Fibroblast of lung (primary cell): ENCODE measurements around the gene INO80C. TPM values are rescaled to one million over a fixed set of nuclear protein-coding genes. Genes with fewer than 3 reads are reported as not detected.

Experiments used
- DNase-seq, 2 donors: peaks; one replicate each; pipeline versions ENCODE4 v3.0.0 to v3.0.0-alpha.2; 2010; ENCODE audit warnings: low read depth in 2 of 2
- H2AFZ ChIP-seq: 2 replicates; pipeline ENCODE4 v1.5.1; 2012; ENCODE audit warnings: low read length, control low read depth, inconsistent platforms
- H3K27ac ChIP-seq: 2 replicates; pipeline ENCODE4 v1.5.1; 2011; ENCODE audit warnings: low read length, control low read depth; ENCODE audit not compliant: insufficient read depth
- H3K27me3 ChIP-seq: 2 replicates; pipeline ENCODE4 v1.5.1; 2011; ENCODE audit warnings: mild to moderate bottlenecking, low read length; ENCODE audit not compliant: control insufficient read depth, insufficient read depth
- H3K36me3 ChIP-seq: 2 replicates; pipeline ENCODE4 v1.5.1; 2011; ENCODE audit warnings: low read length; ENCODE audit not compliant: control insufficient read depth, insufficient read depth
- H3K4me1 ChIP-seq: 2 replicates; pipeline ENCODE4 v1.5.1; 2011; ENCODE audit warnings: low read length; ENCODE audit not compliant: control insufficient read depth, insufficient read depth; ENCODE audit errors: extremely low read depth
- H3K4me2 ChIP-seq: 2 replicates; pipeline ENCODE4 v1.5.1; 2011; ENCODE audit warnings: low read length, control low read depth; ENCODE audit not compliant: insufficient read depth; ENCODE audit errors: extremely low read depth
- H3K4me3 ChIP-seq, 4 experiments: fragments of 200-600 bp in 1 of 4; sonication (generic) in 1 of 4; replicated peaks in 1 of 4; 2 replicates each; pipeline ENCODE4 v1.5.1; 2011 to 2016; ENCODE audit warnings: low read length in 4 of 4, low read depth in 3 of 4, mild to moderate bottlenecking in 3 of 4, control low read depth in 2 of 4, inconsistent platforms in 1 of 4, mixed read lengths in 1 of 4; ENCODE audit not compliant: insufficient read depth in 1 of 4; ENCODE audit errors: control extremely low read depth in 1 of 4
- H3K79me2 ChIP-seq: 2 replicates; pipeline ENCODE4 v1.5.1; 2012; ENCODE audit warnings: mild to moderate bottlenecking, low read length, inconsistent platforms; ENCODE audit not compliant: control insufficient read depth, insufficient read depth
- H3K9ac ChIP-seq: 2 replicates; pipeline ENCODE4 v1.5.1; 2011; ENCODE audit warnings: mild to moderate bottlenecking, low read length, control low read depth; ENCODE audit not compliant: insufficient read depth
- H3K9me3 ChIP-seq: 2 replicates; pipeline ENCODE4 v1.5.1; 2012; ENCODE audit warnings: low read depth, low read length; ENCODE audit not compliant: control insufficient read depth, insufficient read depth
- H4K20me1 ChIP-seq: 2 replicates; pipeline ENCODE4 v1.5.1; 2011; ENCODE audit warnings: low read length; ENCODE audit not compliant: control insufficient read depth, insufficient read depth; ENCODE audit errors: extremely low read depth
- CTCF ChIP-seq, 2 donors: IDR thresholded peaks in 1 of 2; conservative IDR thresholded peaks in 1 of 2; 1 replicate in 1 of 2; 2 replicates in 1 of 2; pipeline ENCODE4 v1.5.1; 2011 to 2012; ENCODE audit warnings: low read length in 2 of 2, control low read depth in 1 of 2, inconsistent platforms in 1 of 2, low read depth in 1 of 2, mild to moderate bottlenecking in 1 of 2
- EZH2 ChIP-seq: IDR thresholded peaks from 2 replicates; pipeline ENCODE4 v1.5.1; 2012; ENCODE audit warnings: low read length, control low read depth, mild to moderate bottlenecking; ENCODE audit errors: missing control alignments
- polyA plus RNA-seq, 2 donors: library from polyadenylated mRNA; depleted of rRNA in 1 of 2; stranded (reverse) in 1 of 2; unstranded in 1 of 2; fragments of >200 nt; gene quantifications; 2 replicates each; pipeline ENCODE4 v1.2.1, GENCODE V29; 2011 to 2012; ENCODE audit warnings: missing spikeins in 1 of 2
- total RNA-seq: library from RNA; depleted of rRNA; stranded (reverse); fragments of >200 nt; gene quantifications from 2 replicates; pipeline ENCODE4 v1.2.1, GENCODE V29; 2014

The INO80C gene
- total and polyA plus RNA-seq, 2 donors (not counting 1 experiment from before 2014, with no cell fraction given), result 3.1 to 9.4 TPM

- Histone ChIP-seq H3K9me3 (no peaks in the 10 kb centered on the region), H3K9ac (no peak overlapping the region), H2AFZ (no peak overlapping the region), H3K27ac (no peak overlapping the region), H3K79me2 (no peaks in the 10 kb centered on the region), H3K27me3 (no peaks in the 10 kb centered on the region), H3K36me3 (no peaks in the 10 kb centered on the region), H3K4me2 (no peak overlapping the region), H4K20me1 (no peaks in the 10 kb centered on the region), H3K4me3 (peak overlapping the region in 1 of 4 experiments; percentile 11), H3K4me1 (peaks cover 2% of the 10 kb centered on the region)
- DNase-seq, result peak in 1 of 2 donors; percentile 28
- TF ChIP-seq EZH2, result no peak
- TF ChIP-seq CTCF (conservative IDR thresholded peaks at IDR 0.05 in 1 of 2, IDR thresholded peaks at IDR 0.05 in 1 of 2; ENCODE audit: low read depth in 1 of 2, low read length in 2 of 2), result no peak
Observed at GRCh38 chr18:35526495-35527059, 28.8 kb upstream of the INO80C start.

- Histone ChIP-seq H3K9ac (no peak overlapping the region), H4K20me1 (no peaks in the 10 kb centered on the region), H2AFZ (no peak overlapping the region), H3K9me3 (no peaks in the 10 kb centered on the region), H3K27me3 (no peaks in the 10 kb centered on the region), H3K4me1 (peaks cover 2% of the 10 kb centered on the region), H3K79me2 (no peaks in the 10 kb centered on the region), H3K4me3 (peak overlapping the region in 1 of 4 experiments; percentile 11), H3K36me3 (no peaks in the 10 kb centered on the region), H3K4me2 (no peak overlapping the region), H3K27ac (no peak overlapping the region)
- DNase-seq, result no peak
- TF ChIP-seq CTCF (conservative IDR thresholded peaks at IDR 0.05 in 1 of 2, IDR thresholded peaks at IDR 0.05 in 1 of 2; ENCODE audit: low read depth in 1 of 2, low read length in 2 of 2), result no peak
- TF ChIP-seq EZH2, result no peak
Observed at GRCh38 chr18:35525795-35526494, 28.2 kb upstream of the INO80C start.

DNA sequence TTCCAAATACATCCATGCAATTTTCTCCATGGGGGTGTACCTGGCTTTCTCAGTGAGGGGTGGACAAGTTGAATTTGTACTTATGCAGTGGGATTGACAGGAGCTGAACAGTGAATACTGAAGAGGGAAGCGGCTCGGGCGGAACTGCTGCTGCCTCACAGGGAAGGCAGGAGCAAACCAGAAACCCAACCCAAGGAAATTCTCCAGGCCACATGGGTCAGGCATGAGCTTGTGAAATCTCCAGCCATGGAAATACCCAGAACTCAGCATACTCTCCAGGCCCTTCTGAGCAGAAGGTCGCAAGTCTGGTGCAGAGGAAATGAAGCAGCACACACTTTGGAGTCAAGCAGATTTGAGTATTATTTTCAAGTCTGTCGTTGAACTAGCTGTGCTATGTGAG lies 26.5 kb upstream of the INO80C start:
- H2AFZ ChIP-seq, result no peak overlapping the region
- no peak for DNase-seq

More for the DNA sequence above, 26.5 kb upstream of the INO80C start:
- TF ChIP-seq EZH2 (no peak), CTCF (conservative IDR thresholded peaks at IDR 0.05 in 1 of 2, IDR thresholded peaks at IDR 0.05 in 1 of 2; ENCODE audit: low read depth in 1 of 2, low read length in 2 of 2) (no peak)
- Histone ChIP-seq H3K4me3 (no peak overlapping the region), H3K27me3 (no peaks in the 10 kb centered on the region), H3K36me3 (no peaks in the 10 kb centered on the region), H3K9me3 (no peaks in the 10 kb centered on the region), H3K4me1 (peaks cover 2% of the 10 kb centered on the region), H3K27ac (no peak overlapping the region), H3K4me2 (no peak overlapping the region), H4K20me1 (no peaks in the 10 kb centered on the region), H3K9ac (no peak overlapping the region), H3K79me2 (no peaks in the 10 kb centered on the region)
